Measurements from ENCODE around the gene PRSS35. TPM values are rescaled to one million over a fixed set of nuclear protein-coding genes. Genes with fewer than 3 reads are reported as not detected.

Gene PRSS35
- total RNA-seq (10 to 100 TPM in 4 of 9 donors, 1 to 10 TPM in 3, under 1 TPM in 2; 0.39 to 18.7 (median 5.7) TPM), polyA plus RNA-seq (1 to 10 TPM in 2 of 3 donors, under 1 TPM in 1; 0.27 to 3.5 (median 2.6) TPM)
- long read RNA-seq, donor 1 = 0 reads
- long read RNA-seq, donor 2, partial matches to known transcripts = 7 of 9 reads
- long read RNA-seq, donor 2, other reads (novel, unspliced or antisense) = 0 of 9 reads
- long read RNA-seq, donor 3, partial matches to known transcripts = 9 of 9 reads
- long read RNA-seq, donor 3, other reads (novel, unspliced or antisense) = 0 of 9 reads
- long read RNA-seq, donor 4, partial matches to known transcripts = 0 of 2 reads
- long read RNA-seq, donor 4, other reads (novel, unspliced or antisense) = 0 of 2 reads
- long read RNA-seq, donor 5, transcript PRSS35-201 (2 exons, 2,440 nt) = major isoform, 18 of 22 reads
- long read RNA-seq, donor 5, partial matches to known transcripts = 0 of 22 reads
- long read RNA-seq, donor 5, other reads (novel, unspliced or antisense) = 4 of 22 reads
- long read RNA-seq, donor 6, partial matches to known transcripts = 0 of 1 reads
- long read RNA-seq, donor 6, other reads (novel, unspliced or antisense) = 0 of 1 reads
- long read RNA-seq, donor 7, partial matches to known transcripts = 0 of 2 reads
- long read RNA-seq, donor 7, other reads (novel, unspliced or antisense) = 0 of 2 reads
- long read RNA-seq, donor 8, partial matches to known transcripts = 0 of 2 reads
- long read RNA-seq, donor 8, other reads (novel, unspliced or antisense) = 0 of 2 reads
- long read RNA-seq, donor 9, transcript PRSS35-201 (2 exons, 2,440 nt) = major isoform, 7 of 7 reads
- long read RNA-seq, donor 9, partial matches to known transcripts = 0 of 7 reads
- long read RNA-seq, donor 9, other reads (novel, unspliced or antisense) = 0 of 7 reads
- long read RNA-seq, donor 10, partial matches to known transcripts = 0 of 4 reads
- long read RNA-seq, donor 10, other reads (novel, unspliced or antisense) = 0 of 4 reads

DNA sequence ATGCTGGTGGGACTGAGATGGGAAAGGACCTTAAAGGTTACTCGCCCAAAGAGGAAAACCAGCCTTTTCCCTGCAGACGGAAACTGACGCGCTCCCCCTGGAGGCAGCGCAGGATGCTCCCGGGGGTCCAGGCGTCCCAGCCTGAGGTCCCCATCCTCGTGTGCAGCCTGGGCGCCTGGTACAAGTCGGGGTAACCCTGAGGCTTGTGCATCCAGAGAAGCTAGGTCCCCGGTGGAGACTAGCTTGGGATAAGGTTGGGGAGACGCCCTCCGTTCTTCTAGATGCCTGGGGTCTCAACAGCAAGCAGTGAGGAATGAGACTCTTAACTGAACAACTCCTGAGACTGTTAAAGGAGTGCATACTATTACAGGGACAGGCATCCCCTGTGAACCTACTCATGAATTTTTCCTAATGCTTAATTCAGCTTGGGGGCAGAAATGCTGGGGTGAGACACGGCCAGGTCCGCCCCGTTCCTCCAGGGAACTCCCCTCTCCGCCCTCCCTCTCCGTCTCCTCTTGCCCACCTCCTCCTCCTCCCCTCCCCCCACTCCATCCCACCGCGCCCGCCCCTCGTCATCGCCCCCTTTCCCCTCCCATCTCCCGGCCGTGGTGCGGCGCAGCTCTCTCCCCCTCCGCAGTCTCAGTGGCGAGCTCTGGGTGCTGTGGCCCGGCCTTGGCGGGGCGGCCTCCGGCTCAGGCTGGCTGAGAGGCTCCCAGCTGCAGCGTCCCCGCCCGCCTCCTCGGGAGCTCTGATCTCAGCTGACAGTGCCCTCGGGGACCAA, at the start of gene PRSS35:
PRSS35 (plus strand) TSS at position 634 of the 781 bp plus-strand sequence. CDS start 10,908 bp downstream, outside the sequence.
- TF ChIP-seq, protein P1, sequence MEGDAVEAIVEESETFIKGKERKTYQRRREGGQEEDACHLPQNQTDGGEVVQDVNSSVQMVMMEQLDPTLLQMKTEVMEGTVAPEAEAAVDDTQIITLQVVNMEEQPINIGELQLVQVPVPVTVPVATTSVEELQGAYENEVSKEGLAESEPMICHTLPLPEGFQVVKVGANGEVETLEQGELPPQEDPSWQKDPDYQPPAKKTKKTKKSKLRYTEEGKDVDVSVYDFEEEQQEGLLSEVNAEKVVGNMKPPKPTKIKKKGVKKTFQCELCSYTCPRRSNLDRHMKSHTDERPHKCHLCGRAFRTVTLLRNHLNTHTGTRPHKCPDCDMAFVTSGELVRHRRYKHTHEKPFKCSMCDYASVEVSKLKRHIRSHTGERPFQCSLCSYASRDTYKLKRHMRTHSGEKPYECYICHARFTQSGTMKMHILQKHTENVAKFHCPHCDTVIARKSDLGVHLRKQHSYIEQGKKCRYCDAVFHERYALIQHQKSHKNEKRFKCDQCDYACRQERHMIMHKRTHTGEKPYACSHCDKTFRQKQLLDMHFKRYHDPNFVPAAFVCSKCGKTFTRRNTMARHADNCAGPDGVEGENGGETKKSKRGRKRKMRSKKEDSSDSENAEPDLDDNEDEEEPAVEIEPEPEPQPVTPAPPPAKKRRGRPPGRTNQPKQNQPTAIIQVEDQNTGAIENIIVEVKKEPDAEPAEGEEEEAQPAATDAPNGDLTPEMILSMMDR (IDR thresholded peaks at IDR 0.05) = peak; percentile 48 to 73 (median 68)
- peak in 1 of 2 donors; percentile 40 for TF ChIP-seq POLR2A (IDR thresholded peaks at IDR 0.05)
- H3K27ac ChIP-seq = peak within 1 kb of the TSS in 2 of 5 donors; percentile 7 to 32
- H3K4me1 ChIP-seq (replicated peaks in 1 of 2) = peaks cover 0 to 5% of the 10 kb centered on the region in 2 donors
- no peaks in the 10 kb centered on the region for H3K27me3 ChIP-seq
- no peaks in the 10 kb centered on the region for H3K36me3 ChIP-seq (replicated peaks in 1 of 2)
- 2 to 6% (median 5%) methylated on average over 3 to 38 of the region's 38 CpGs for WGBS, 4 donors
- peak; percentile 66 to 76 (median 71) for DNase-seq
- H3K9me3 ChIP-seq (replicated peaks in 1 of 3) = no peaks in the 10 kb centered on the region
- intact Hi-C loops (cut with DNase I) = loop anchor here (5.0 to 10.0 kb wide), 4 partner anchors 90 to 447 kb away; partner anchors contain the start of genes DOP1A (in 1 of the 2) and UBE3D (in 1 of the 2)
- peak within 1 kb of the TSS in 2 of 4 donors; percentile 29 to 59 for H3K4me3 ChIP-seq

- intact Hi-C loops (cut with DNase I) = no loop called here
- no peaks in the 10 kb centered on the region for H3K27me3 ChIP-seq
- TF ChIP-seq, protein P1 (IDR thresholded peaks at IDR 0.05) = no peak
- TF ChIP-seq POLR2A (IDR thresholded peaks at IDR 0.05) = no peak
- no peaks in the 10 kb centered on the region for H3K36me3 ChIP-seq (replicated peaks in 1 of 2)
- no peaks in the 10 kb centered on the region for H3K9me3 ChIP-seq (replicated peaks in 1 of 3)
- peak overlapping the region in 1 of 5 donors; percentile 37 for H3K27ac ChIP-seq
- DNase-seq = no peak
- 46 to 64% (median 57%) methylated on average over 2 of the region's 2 CpGs for WGBS, 4 donors
- no peak overlapping the region for H3K4me3 ChIP-seq
- peaks cover 0 to 3% of the 10 kb centered on the region in 2 donors for H3K4me1 ChIP-seq (replicated peaks in 1 of 2)
Measured at GRCh38 chr6:83463886-83464285, 48.4 kb upstream of the PRSS35 start.

- no peaks in the 10 kb centered on the region for H3K36me3 ChIP-seq (replicated peaks in 1 of 2)
- intact Hi-C loops (cut with DNase I) = no loop called here
- no peaks in the 10 kb centered on the region for H3K9me3 ChIP-seq (replicated peaks in 1 of 3)
- TF ChIP-seq, protein P1 (IDR thresholded peaks at IDR 0.05) = no peak
- no peak for TF ChIP-seq POLR2A (IDR thresholded peaks at IDR 0.05)
- peaks cover 0 to 3% of the 10 kb centered on the region in 2 donors for H3K4me1 ChIP-seq (replicated peaks in 1 of 2)
- H3K27me3 ChIP-seq = no peaks in the 10 kb centered on the region
- H3K27ac ChIP-seq = peak overlapping the region in 1 of 5 donors; percentile 37
- DNase-seq = no peak
- WGBS, 4 donors = 95 to 98% (median 97%) methylated on average over 5 of the region's 5 CpGs
- H3K4me3 ChIP-seq = no peak overlapping the region
Measured at GRCh38 chr6:83464381-83465140, 47.8 kb upstream of the PRSS35 start.
